AG04450 (cell line): ENCODE results near the gene CACNA1A. TPM values are rescaled to one million over a fixed set of nuclear protein-coding genes. Genes with fewer than 3 reads are reported as not detected.
"Not testable (repeated sequence)": the region's sequence is repeated elsewhere in the genome, so short reads cannot be mapped to it uniquely, and the experiment has no call there.

ENCODE experiments used
- CTCF ChIA-PET: fragments of 300-600, 350-600 bp; formaldehyde crosslinking; extraction: SDS; loops from one replicate; lab custom pipeline; 2022; ENCODE audit warnings: antibody characterized with exemption, inconsistent platforms; lab: Charles Lee
- POLR2A ChIA-PET: fragments of 350-600 bp; formaldehyde crosslinking; extraction: SDS; loops from one replicate; lab custom pipeline; 2021; ENCODE audit warnings: antibody characterized with exemption, inconsistent platforms; lab: Yijun Ruan, JAX
- DNase-seq: peaks from one replicate; pipeline ENCODE4 v3.0.0-alpha.2; 2011; ENCODE audit warnings: low read depth, low spot score
- H3K27ac ChIP-seq: one replicate; pipeline ENCODE4 v1.5.1; 2012; ENCODE audit warnings: low read depth, low read length, control low read depth
- H3K27me3 ChIP-seq: one replicate; pipeline ENCODE4 v1.6.0; 2012; ENCODE audit warnings: low read length; ENCODE audit not compliant: control insufficient read depth, insufficient read depth
- H3K4me3 ChIP-seq: 2 replicates; pipeline ENCODE4 v1.5.1; 2011; ENCODE audit warnings: mild to moderate bottlenecking, low read depth, low read length, control low read depth
- H3K9me3 ChIP-seq: 2 replicates; pipeline ENCODE4 v1.5.1; 2012; ENCODE audit warnings: low read length; ENCODE audit not compliant: control insufficient read depth, insufficient read depth
- CTCF ChIP-seq: IDR thresholded peaks from 2 replicates; pipeline ENCODE4 v1.5.1; 2011; ENCODE audit warnings: low read depth, low read length, control low read depth, inconsistent platforms
- polyA plus RNA-seq: library from polyadenylated mRNA; depleted of rRNA; stranded (reverse); fragments of >200 nt; gene quantifications from 2 replicates; pipeline ENCODE4 v1.2.3, GENCODE V29; 2011

Gene CACNA1A
- polyA plus RNA-seq, 1 experiment, result 12.2 TPM

- TF ChIP-seq CTCF, result no peak
- no peak overlapping the region for H3K27ac ChIP-seq
- POLR2A ChIA-PET, result no interaction called here
- no peaks in the 10 kb centered on the region for H3K27me3 ChIP-seq
- H3K4me3 ChIP-seq, result no peak overlapping the region
- DNase-seq, result no peak
- H3K9me3 ChIP-seq, result no peaks in the 10 kb centered on the region
- CTCF ChIA-PET, result no interaction called here
These were observed 315.3 kb downstream of the CACNA1A start for GRCh38 chr19:13190781-13191540.

- no peak for DNase-seq
- H3K27me3 ChIP-seq, result no peaks in the 10 kb centered on the region
- no peak overlapping the region for H3K4me3 ChIP-seq
- no peaks in the 10 kb centered on the region for H3K9me3 ChIP-seq
- H3K27ac ChIP-seq, result no peak overlapping the region
- POLR2A ChIA-PET, result interaction anchor here (0.6 kb wide), 2 partner anchors 40 to 595 kb away, joined by 3 to 4 read pairs; partner anchors contain the start of gene STX10
- CTCF ChIA-PET, result no interaction called here
- TF ChIP-seq CTCF, result no peak
These were observed 316.7 kb downstream of the CACNA1A start for GRCh38 chr19:13189600-13189999.

- POLR2A ChIA-PET, result no interaction called here
- Histone ChIP-seq H3K27ac (no peak overlapping the region), H3K27me3 (no peaks in the 10 kb centered on the region), H3K4me3 (no peak overlapping the region), H3K9me3 (no peaks in the 10 kb centered on the region)
- CTCF ChIA-PET, result no interaction called here
- no peak for TF ChIP-seq CTCF
- no peak for DNase-seq
These were observed 318.9 kb downstream of the CACNA1A start for GRCh38 chr19:13187419-13187818.

GRCh38 chr19:13186688-13187087 is 319.6 kb downstream of the CACNA1A start:
- DNase-seq, H3K27ac ChIP-seq, H3K27me3 ChIP-seq, H3K9me3 ChIP-seq, H3K4me3 ChIP-seq: not testable (repeated sequence)
- POLR2A ChIA-PET, result interaction anchor here (0.7 to 0.9 kb wide), 2 partner anchors 23 to 32 kb away, joined by 3 read pairs; no protein-coding TSS in a partner anchor
- CTCF ChIA-PET, result interaction anchor here (0.6 kb wide), 1 partner anchor 225 kb away, joined by 3 read pairs; no protein-coding TSS in a partner anchor

GRCh38 chr19:13185763-13186657 is 320.3 kb downstream of the CACNA1A start:
- not testable (repeated sequence) for H3K27ac ChIP-seq, H3K4me3 ChIP-seq, H3K27me3 ChIP-seq, H3K9me3 ChIP-seq, DNase-seq
- ChIA-PET POLR2A (interaction anchor here (0.7 to 0.9 kb wide), 2 partner anchors 22 to 31 kb away, joined by 3 read pairs; no protein-coding TSS in a partner anchor), CTCF (interaction anchor here (0.6 to 1.1 kb wide), 2 partner anchors 9 to 225 kb away, joined by 3 read pairs; no protein-coding TSS in a partner anchor)

GRCh38 chr19:13184926-13185325 is 321.4 kb downstream of the CACNA1A start:
- POLR2A ChIA-PET, CTCF ChIA-PET, H3K9me3 ChIP-seq, H3K27ac ChIP-seq, H3K4me3 ChIP-seq, DNase-seq, H3K27me3 ChIP-seq: not testable (repeated sequence)
